ENCODE measurements around the gene SPTSSA.
A peak's percentile ranks its signal among the peaks of the same experiment; 100 is the strongest.

The SPTSSA gene

GRCh38 chr14:34501004-34501580 lies 39.1 kb upstream of the SPTSSA start:
- no peak overlapping the region for H3K4me3 ChIP-seq (ENCODE audit: low read depth, low read length)
- no peak overlapping the region for H3K27ac ChIP-seq (ENCODE audit: extremely low read depth, low read depth, low read length)
- H3K36me3 ChIP-seq (ENCODE audit: control insufficient read depth in 2 of 2, insufficient read depth in 1 of 2, low read length in 2 of 2) = no peaks in the 10 kb centered on the region
- peaks cover 6% of the 10 kb centered on the region; the same call in 1 of the 2 replicates for H3K4me1 ChIP-seq (ENCODE audit: control insufficient read depth, insufficient read depth, low read length)
- TF ChIP-seq ZNF202 (tag by site-specific recombination; IDR thresholded peaks at IDR 0.05; ENCODE audit: borderline replicate concordance) (no peak), PRDM1 (tag by site-specific recombination; IDR thresholded peaks at IDR 0.05) (peak; percentile 63), ZNF37A (tag by site-specific recombination; IDR thresholded peaks at IDR 0.05) (no peak), ZNF366 (tag by site-specific recombination; conservative IDR thresholded peaks at IDR 0.05) (peak; percentile 46), ZNF639 (tag by site-specific recombination; IDR thresholded peaks at IDR 0.05) (no peak)
- ChIA-PET CTCF (interaction anchor here (0.6 kb wide), 1 partner anchor 36 kb away, joined by 3 read pairs; no protein-coding TSS in a partner anchor), POLR2A (no interaction called here)
- no peaks in the 10 kb centered on the region for H3K9me3 ChIP-seq (ENCODE audit: control insufficient read depth, insufficient read depth, low read depth, low read length)

DNA sequence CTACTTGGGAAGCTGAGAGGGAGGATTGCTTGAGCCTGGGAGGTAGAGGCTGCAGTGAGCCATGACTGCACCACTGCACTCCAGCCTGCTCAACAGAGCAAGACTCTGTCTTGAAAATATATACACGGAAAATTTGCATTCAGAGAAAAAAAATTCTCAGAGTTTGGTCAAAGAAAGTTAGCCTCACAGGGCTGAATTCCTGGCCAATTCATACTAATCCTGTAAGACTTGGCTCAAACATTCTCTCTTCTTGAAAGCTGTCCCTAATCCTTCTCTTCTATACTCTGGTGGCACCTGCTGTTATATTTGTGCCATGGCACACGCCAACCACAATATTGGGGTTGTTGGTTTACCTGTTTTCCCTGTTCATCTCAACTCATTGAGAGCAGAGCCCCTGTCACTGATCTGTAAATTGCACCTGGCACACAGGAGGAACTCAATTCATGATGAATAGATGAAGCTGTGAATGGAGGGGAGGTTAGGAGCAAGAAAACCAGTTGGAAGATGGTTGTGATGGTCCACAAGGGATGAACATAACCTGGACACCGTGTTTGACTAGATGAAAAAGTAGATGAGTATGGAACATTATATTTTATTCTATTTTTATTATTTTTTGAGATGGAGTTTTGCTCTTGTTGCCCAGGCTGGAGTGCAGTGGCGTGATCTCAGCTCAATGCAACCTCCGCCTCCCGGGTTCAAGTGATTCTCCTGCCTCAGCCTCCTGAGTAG lies 36.8 kb upstream of the SPTSSA start:
- POLR2A ChIA-PET = no interaction called here
- no peaks in the 10 kb centered on the region for H3K4me1 ChIP-seq (ENCODE audit: control insufficient read depth, insufficient read depth, low read length)
- CTCF ChIA-PET = interaction anchor here (0.6 to 1.7 kb wide), 7 partner anchors 33 to 1249 kb away, joined by 3 to 8 read pairs (median 4); no protein-coding TSS in a partner anchor
- TF ChIP-seq ZNF654 (tag by site-specific recombination; IDR thresholded peaks at IDR 0.05; ENCODE audit: low read depth) (peak; percentile 33), ZSCAN5A (tag by site-specific recombination; IDR thresholded peaks at IDR 0.05) (no peak)
- no peak overlapping the region for H3K27ac ChIP-seq (ENCODE audit: extremely low read depth, low read depth, low read length)
- no peak overlapping the region for H3K4me3 ChIP-seq (ENCODE audit: low read depth, low read length)
- H3K36me3 ChIP-seq (ENCODE audit: control insufficient read depth in 2 of 2, insufficient read depth in 1 of 2, low read length in 2 of 2) = no peaks in the 10 kb centered on the region
- H3K9me3 ChIP-seq (ENCODE audit: control insufficient read depth, insufficient read depth, low read depth, low read length) = no peaks in the 10 kb centered on the region

GRCh38 chr14:34496679-34497513 lies 34.9 kb upstream of the SPTSSA start:
- Histone ChIP-seq H3K27ac (ENCODE audit: extremely low read depth, low read depth, low read length) (no peak overlapping the region; the same call in 1 of the 2 replicates), H3K36me3 (ENCODE audit: control insufficient read depth in 2 of 2, insufficient read depth in 1 of 2, low read length in 2 of 2) (no peaks in the 10 kb centered on the region), H3K4me1 (ENCODE audit: control insufficient read depth, insufficient read depth, low read length) (no peaks in the 10 kb centered on the region), H3K9me3 (ENCODE audit: control insufficient read depth, insufficient read depth, low read depth, low read length) (no peaks in the 10 kb centered on the region), H3K4me3 (ENCODE audit: low read depth, low read length) (no peak overlapping the region)
- ChIA-PET CTCF (interaction anchor here (0.6 to 1.3 kb wide), 8 partner anchors 14 to 244 kb away, joined by 3 to 5 read pairs (median 4); no protein-coding TSS in a partner anchor), POLR2A (interaction anchor here (0.7 to 1.1 kb wide), 2 partner anchors 11 to 169 kb away, joined by 3 read pairs; no protein-coding TSS in a partner anchor)
- TF ChIP-seq ZNF837 (tag by site-specific recombination; IDR thresholded peaks at IDR 0.05) = no peak
- peak; percentile 62; the same call in 1 of the 2 replicates for TF ChIP-seq ZFP69B (tag by site-specific recombination; IDR thresholded peaks at IDR 0.05)
- peak; percentile 57 for TF ChIP-seq PRDM10 (tag by site-specific recombination; IDR thresholded peaks at IDR 0.05)
- TF ChIP-seq ZNF600 (tag by site-specific recombination; IDR thresholded peaks at IDR 0.05) = peak; percentile 51
- TF ChIP-seq ZNF394 (tag by site-specific recombination; IDR thresholded peaks at IDR 0.05; ENCODE audit: borderline replicate concordance) = no peak
- TF ChIP-seq ZXDB (tag by site-specific recombination; IDR thresholded peaks at IDR 0.05) = 0 out of 2 replicates have a peak, but pooled peaks have one; percentile 37
- peak; percentile 45; the same call in 1 of the 2 replicates for TF ChIP-seq ZNF184 (tag by site-specific recombination; IDR thresholded peaks at IDR 0.05)
- peak; percentile 55 for TF ChIP-seq ZBTB20 (tag by site-specific recombination; IDR thresholded peaks at IDR 0.05)
- TF ChIP-seq CTCF (tag by site-specific recombination; IDR thresholded peaks at IDR 0.05) = peak; percentile 30; the same call in 1 of the 2 replicates
- TF ChIP-seq, protein P1, sequence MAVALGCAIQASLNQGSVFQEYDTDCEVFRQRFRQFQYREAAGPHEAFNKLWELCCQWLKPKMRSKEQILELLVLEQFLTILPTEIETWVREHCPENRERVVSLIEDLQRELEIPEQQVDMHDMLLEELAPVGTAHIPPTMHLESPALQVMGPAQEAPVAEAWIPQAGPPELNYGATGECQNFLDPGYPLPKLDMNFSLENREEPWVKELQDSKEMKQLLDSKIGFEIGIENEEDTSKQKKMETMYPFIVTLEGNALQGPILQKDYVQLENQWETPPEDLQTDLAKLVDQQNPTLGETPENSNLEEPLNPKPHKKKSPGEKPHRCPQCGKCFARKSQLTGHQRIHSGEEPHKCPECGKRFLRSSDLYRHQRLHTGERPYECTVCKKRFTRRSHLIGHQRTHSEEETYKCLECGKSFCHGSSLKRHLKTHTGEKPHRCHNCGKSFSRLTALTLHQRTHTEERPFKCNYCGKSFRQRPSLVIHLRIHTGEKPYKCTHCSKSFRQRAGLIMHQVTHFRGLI (tag by site-specific recombination; IDR thresholded peaks at IDR 0.05) = peak; percentile 89

Measured in HEK293 (cell line).